ENCODE measurements around the gene NRP2.

GRCh38 chr2:205643391-205643885 lies 38.9 kb upstream of the NRP2 start:
- TF ChIP-seq, protein P1, sequence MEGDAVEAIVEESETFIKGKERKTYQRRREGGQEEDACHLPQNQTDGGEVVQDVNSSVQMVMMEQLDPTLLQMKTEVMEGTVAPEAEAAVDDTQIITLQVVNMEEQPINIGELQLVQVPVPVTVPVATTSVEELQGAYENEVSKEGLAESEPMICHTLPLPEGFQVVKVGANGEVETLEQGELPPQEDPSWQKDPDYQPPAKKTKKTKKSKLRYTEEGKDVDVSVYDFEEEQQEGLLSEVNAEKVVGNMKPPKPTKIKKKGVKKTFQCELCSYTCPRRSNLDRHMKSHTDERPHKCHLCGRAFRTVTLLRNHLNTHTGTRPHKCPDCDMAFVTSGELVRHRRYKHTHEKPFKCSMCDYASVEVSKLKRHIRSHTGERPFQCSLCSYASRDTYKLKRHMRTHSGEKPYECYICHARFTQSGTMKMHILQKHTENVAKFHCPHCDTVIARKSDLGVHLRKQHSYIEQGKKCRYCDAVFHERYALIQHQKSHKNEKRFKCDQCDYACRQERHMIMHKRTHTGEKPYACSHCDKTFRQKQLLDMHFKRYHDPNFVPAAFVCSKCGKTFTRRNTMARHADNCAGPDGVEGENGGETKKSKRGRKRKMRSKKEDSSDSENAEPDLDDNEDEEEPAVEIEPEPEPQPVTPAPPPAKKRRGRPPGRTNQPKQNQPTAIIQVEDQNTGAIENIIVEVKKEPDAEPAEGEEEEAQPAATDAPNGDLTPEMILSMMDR (IDR thresholded peaks at IDR 0.05), result no peak
- no peak for TF ChIP-seq EZH2 (IDR thresholded peaks at IDR 0.05)
- no peak for TF ChIP-seq EZH2phosphoT487 (IDR thresholded peaks at IDR 0.05)
